ENCODE data around the gene SLC9A2. TPM values are rescaled to one million over a fixed set of nuclear protein-coding genes. Genes with fewer than 3 reads are reported as not detected.

Gene SLC9A2
- total and polyA plus RNA-seq, 10 donors = 0.02 to 0.20 TPM; not detected in 8

GRCh38 chr2:102717308-102718018, 98.1 kb downstream of the SLC9A2 start:
- no peak overlapping the region for H3K27ac ChIP-seq
- TF ChIP-seq POLR2AphosphoS5 (IDR thresholded peaks at IDR 0.05) (no peak), POLR2A (IDR thresholded peaks at IDR 0.05) (no peak), CTCF (IDR thresholded peaks at IDR 0.05 in 8 of 11, conservative IDR thresholded peaks at IDR 0.05 in 3 of 11) (no peak)
- DNase-seq = no peak
- H3K4me1 ChIP-seq = no peaks in the 10 kb centered on the region
- H3K9me3 ChIP-seq = no peaks in the 10 kb centered on the region
- no peak overlapping the region for H3K4me3 ChIP-seq
- H3K36me3 ChIP-seq = peaks cover 4 to 76% (median 47%) of the 10 kb centered on the region in 6 donors
- 86 to 94% (median 88%) methylated on average over 5 of the region's 5 CpGs for WGBS, 5 donors
- no peaks in the 10 kb centered on the region for H3K27me3 ChIP-seq (replicated peaks in 1 of 7)
- intact Hi-C loops (cut with DNase I; ENCODE audit: low total_unique reads) = no loop called here

GRCh38 chr2:102718387-102719316, 99.3 kb downstream of the SLC9A2 start:
- WGBS, 5 donors = 93 to 97% (median 96%) methylated on average over 19 to 26 of the region's 26 CpGs
- H3K9me3 ChIP-seq = no peaks in the 10 kb centered on the region
- H3K27me3 ChIP-seq (replicated peaks in 1 of 7) = no peaks in the 10 kb centered on the region
- no peaks in the 10 kb centered on the region for H3K4me1 ChIP-seq
- peaks cover 4 to 87% (median 58%) of the 10 kb centered on the region in 6 donors for H3K36me3 ChIP-seq
- no peak for TF ChIP-seq POLR2AphosphoS5 (IDR thresholded peaks at IDR 0.05)
- no peak for TF ChIP-seq CTCF (IDR thresholded peaks at IDR 0.05 in 8 of 11, conservative IDR thresholded peaks at IDR 0.05 in 3 of 11)
- no peak for TF ChIP-seq POLR2A (IDR thresholded peaks at IDR 0.05)
- intact Hi-C loops (cut with DNase I; ENCODE audit: low total_unique reads) = no loop called here
- H3K27ac ChIP-seq = no peak overlapping the region
- H3K4me3 ChIP-seq = no peak overlapping the region
- no peak for DNase-seq

GRCh38 chr2:102724016-102724490, 104.7 kb downstream of the SLC9A2 start:
- no peak overlapping the region for H3K4me3 ChIP-seq
- H3K4me1 ChIP-seq = peaks cover 0 to 11% (median 0%) of the 10 kb centered on the region in 6 donors
- TF ChIP-seq CTCF (IDR thresholded peaks at IDR 0.05 in 8 of 11, conservative IDR thresholded peaks at IDR 0.05 in 3 of 11) (no peak), POLR2AphosphoS5 (IDR thresholded peaks at IDR 0.05) (no peak), POLR2A (IDR thresholded peaks at IDR 0.05) (no peak)
- no peak overlapping the region for H3K27ac ChIP-seq
- H3K9me3 ChIP-seq = no peaks in the 10 kb centered on the region
- DNase-seq = no peak
- WGBS, 5 donors = 89 to 94% (median 92%) methylated on average over 7 of the region's 7 CpGs
- H3K36me3 ChIP-seq = peaks cover 0 to 97% (median 65%) of the 10 kb centered on the region in 6 donors
- H3K27me3 ChIP-seq (replicated peaks in 1 of 7) = no peaks in the 10 kb centered on the region
- intact Hi-C loops (cut with DNase I; ENCODE audit: low total_unique reads) = no loop called here
